SK-N-SH (cell line): ENCODE results near the gene LDHD. TPM values are rescaled to one million over a fixed set of nuclear protein-coding genes. Genes with fewer than 3 reads are reported as not detected.

Source experiments
- CTCF ChIA-PET: fragments of 300-600, 350-600 bp; formaldehyde crosslinking; extraction: SDS; loops from one replicate; lab custom pipeline; 2021; lab: Yijun Ruan, JAX
- POLR2A ChIA-PET: fragments of 350-600 bp; sonication (Branson Sonifier 250); formaldehyde crosslinking; extraction: SDS; loops from one replicate; lab custom pipeline; 2020; ENCODE audit warnings: antibody characterized with exemption, inconsistent platforms; lab: Yijun Ruan, JAX
- DNase-seq: peaks from one replicate; pipeline ENCODE4 v3.0.0; 2012
- H2AFZ ChIP-seq: fragments of 200-600 bp; sonication (generic); 2 replicates; pipeline ENCODE4 v1.8.1; 2016; ENCODE audit warnings: antibody characterized with exemption, mild to moderate bottlenecking, low read depth
- H3F3A ChIP-seq: fragments of 200-600 bp; sonication (generic); replicated peaks from 2 replicates; pipeline ENCODE3; 2016; ENCODE audit warnings: antibody characterized with exemption, mild to moderate bottlenecking; ENCODE audit not compliant: insufficient read depth
- H3K27ac ChIP-seq, 2 experiments: fragments of 200-500 bp in 1 of 2; fragments of 200-600 bp in 1 of 2; sonication (Bioruptor generic) in 1 of 2; sonication (generic), shearing (Covaris generic) in 1 of 2; 2 replicates each; pipeline versions ENCODE4 v1.5.1 to v1.6.1; 2014 to 2016; ENCODE audit warnings: low read depth in 2 of 2, inconsistent platforms in 1 of 2, low read length in 1 of 2, mild to moderate bottlenecking in 1 of 2, mixed read lengths in 1 of 2
- H3K27me3 ChIP-seq: fragments of 200-600 bp; sonication (generic), shearing (Covaris generic); 2 replicates; pipeline ENCODE4 v1.6.1; 2016; ENCODE audit warnings: mixed run types; ENCODE audit not compliant: insufficient read depth
- H3K36me3 ChIP-seq, 2 experiments: fragments of 200-500 bp in 1 of 2; fragments of 200-600 bp in 1 of 2; sonication (Bioruptor generic) in 1 of 2; sonication (generic) in 1 of 2; replicated peaks in 1 of 2; 2 replicates each; pipeline versions ENCODE3 to v1.5.1; 2014 to 2016; ENCODE audit warnings: low read length in 1 of 2, mild to moderate bottlenecking in 1 of 2; ENCODE audit not compliant: insufficient read depth in 2 of 2, control insufficient read depth in 1 of 2
- H3K4me1 ChIP-seq, 2 experiments: fragments of 200-500 bp in 1 of 2; fragments of 200-600 bp in 1 of 2; sonication (Bioruptor generic) in 1 of 2; sonication (generic), shearing (Covaris generic) in 1 of 2; 2 replicates each; pipeline versions ENCODE4 v1.5.1 to v1.6.1; 2014 to 2016; ENCODE audit warnings: low read depth in 1 of 2, low read length in 1 of 2, mixed run types in 1 of 2; ENCODE audit not compliant: insufficient read depth in 2 of 2, control insufficient read depth in 1 of 2
- H3K4me2 ChIP-seq: fragments of 200-600 bp; sonication (generic), shearing (Covaris generic); 2 replicates; pipeline ENCODE4 v1.6.1; 2017; ENCODE audit warnings: mixed run types
- H3K4me3 ChIP-seq, 2 experiments: fragments of 200-500 bp in 1 of 2; fragments of 200-600 bp in 1 of 2; sonication (Bioruptor generic) in 1 of 2; sonication (generic), shearing (Covaris generic) in 1 of 2; 2 replicates each; pipeline versions ENCODE4 v1.5.1 to v1.8.1; 2014 to 2016; ENCODE audit warnings: low read depth in 2 of 2, inconsistent platforms in 1 of 2, low read length in 1 of 2, mild to moderate bottlenecking in 1 of 2, mixed read lengths in 1 of 2, moderate library complexity in 1 of 2
- H3K79me2 ChIP-seq: fragments of 200-600 bp; sonication (generic); 2 replicates; pipeline ENCODE4 v1.8.1; 2017; ENCODE audit warnings: mild to moderate bottlenecking; ENCODE audit not compliant: insufficient read depth
- H3K9ac ChIP-seq: fragments of 200-600 bp; sonication (generic); 2 replicates; pipeline ENCODE4 v1.6.1; 2017; ENCODE audit warnings: mixed run types
- H3K9me2 ChIP-seq: fragments of 200-600 bp; sonication (generic); 2 replicates; pipeline ENCODE4 v1.6.1; 2017; ENCODE audit warnings: mixed run types
- H3K9me3 ChIP-seq: fragments of 200-600 bp; sonication (generic); 2 replicates; pipeline ENCODE4 v1.6.1; 2017; ENCODE audit warnings: mixed run types, mild to moderate bottlenecking, moderate library complexity
- H4K20me1 ChIP-seq: fragments of 200-600 bp; sonication (generic); 2 replicates; pipeline ENCODE4 v1.6.1; 2017; ENCODE audit warnings: mild to moderate bottlenecking, mixed run types; ENCODE audit not compliant: insufficient read depth
- EP300 ChIP-seq, 2 experiments: IDR thresholded peaks; 2 replicates each; pipeline versions ENCODE4 v1.4.0 to v1.6.1; 2012; ENCODE audit warnings: borderline replicate concordance in 1 of 2, low read depth in 1 of 2, low read length in 1 of 2
- EZH2phosphoT487 ChIP-seq: fragments of 200-600 bp; sonication (generic); IDR thresholded peaks from 2 replicates; pipeline ENCODE4 v1.6.1; 2017; ENCODE audit warnings: low read depth, mixed run types, mild to moderate bottlenecking, antibody characterized with exemption, moderate library complexity, borderline replicate concordance
- FOSL2 ChIP-seq: IDR thresholded peaks from 2 replicates; pipeline ENCODE4 v1.4.0; 2012; ENCODE audit warnings: low read depth, mild to moderate bottlenecking, moderate library complexity, borderline replicate concordance
- FOXJ3 ChIP-seq: sonication (generic); formaldehyde crosslinking; IDR thresholded peaks from 2 replicates; pipeline ENCODE4 v1.5.1; 2020; ENCODE audit warnings: mild to moderate bottlenecking, missing genetic modification reagents
- IRF3 ChIP-seq: fragments of 150-350 bp; IDR thresholded peaks from 2 replicates; pipeline ENCODE4 v1.6.1; 2016; ENCODE audit warnings: mild to moderate bottlenecking, low read depth, low read length
- MEF2A ChIP-seq: IDR thresholded peaks from 2 replicates; pipeline ENCODE4 v1.4.0; 2012; ENCODE audit warnings: low read depth, borderline replicate concordance
- NFIC ChIP-seq: IDR thresholded peaks from 2 replicates; pipeline ENCODE4 v1.4.0; 2012; ENCODE audit warnings: borderline replicate concordance
- NRF1 ChIP-seq: IDR thresholded peaks from 2 replicates; pipeline ENCODE4 v1.6.1; 2012; ENCODE audit warnings: low read depth, mild to moderate bottlenecking, low read length
- POLR2AphosphoS5 ChIP-seq: IDR thresholded peaks from 2 replicates; pipeline ENCODE4 v1.6.1; 2012; ENCODE audit warnings: low read depth, low read length
- TCF12 ChIP-seq: IDR thresholded peaks from 2 replicates; pipeline ENCODE4 v1.4.0; 2012
- ZBTB33 ChIP-seq: IDR thresholded peaks from 2 replicates; pipeline ENCODE4 v1.4.0; 2012; ENCODE audit warnings: low read depth, borderline replicate concordance
- WGBS: methylation state at CpG from one replicate; pipeline ENCODE4 v1.1.6; 2017; ENCODE audit warnings: low lambda C conversion rate; 5-methylcytosine and 5-hydroxymethylcytosine counted together
- polyA plus RNA-seq, 3 experiments: library from polyadenylated mRNA; depleted of rRNA; stranded (reverse); fragments of >200 nt; gene quantifications; 2 replicates each; pipeline ENCODE4 v1.2.3, GENCODE V29; 2012

LDHD gene
- polyA plus RNA-seq, 1 of the 3 experiments (the other 2 are of a cell fraction) = 0.53 TPM

- ChIA-PET POLR2A (interaction anchor here (2.3 kb wide), 1 partner anchor 114 kb away, joined by 12 read pairs; the partner anchor contains the start of gene ZNRF1), CTCF (interaction anchor here (0.6 to 8.5 kb wide), 35 partner anchors 7 to 404 kb away, joined by 3 to 182 read pairs (median 6); partner anchors contain the start of genes WDR59 and ZNRF1)
- Histone ChIP-seq H3K9ac (no peak overlapping the region), H2AFZ (no peak overlapping the region), H4K20me1 (no peaks in the 10 kb centered on the region), H3K4me1 (peaks cover 29 to 42% of the 10 kb centered on the region in 2 experiments; a peak in 3 of 4 replicates), H3K36me3 (no peaks in the 10 kb centered on the region), H3K9me2 (no peaks in the 10 kb centered on the region), H3K27me3 (no peaks in the 10 kb centered on the region), H3K79me2 (no peaks in the 10 kb centered on the region), H3K4me2 (no peak overlapping the region), H3K9me3 (no peaks in the 10 kb centered on the region), H3K27ac (no peak overlapping the region; a peak in 1 of 4 replicates), H3F3A (peaks cover 25% of the 10 kb centered on the region), H3K4me3 (no peak overlapping the region)
- TF ChIP-seq EP300 (IDR thresholded peaks at IDR 0.05; ENCODE audit: borderline replicate concordance in 1 of 2, low read depth in 1 of 2, low read length in 1 of 2) (no peak), FOXJ3 (CRISPR knock-in tag) (no peak), EZH2phosphoT487 (no peak), NRF1 (no peak), NFIC (no peak), TCF12 (no peak), ZBTB33 (no peak)
- WGBS = 89% methylated on average over 16 of the region's 26 CpGs
- no peak for DNase-seq
Observed at GRCh38 chr16:75111961-75112733, 4.4 kb downstream of the LDHD start.

GRCh38 chr16:75111514-75111940 lies 5.1 kb downstream of the LDHD start:
- no peak for DNase-seq
- 56% methylated on average over 6 of the region's 7 CpGs for WGBS
- TF ChIP-seq MEF2A (no peak), IRF3 (no peak), POLR2AphosphoS5 (0 out of 2 replicates have a peak, but pooled peaks have one; percentile 3), FOSL2 (no peak)
- no peaks in the 10 kb centered on the region for H3K36me3 ChIP-seq
- no peaks in the 10 kb centered on the region for H3K9me2 ChIP-seq
- H3K27me3 ChIP-seq = no peaks in the 10 kb centered on the region
- H3K79me2 ChIP-seq = no peaks in the 10 kb centered on the region
- H3K9ac ChIP-seq = no peak overlapping the region
- POLR2A ChIA-PET = interaction anchor here (0.5 to 2.3 kb wide), 3 partner anchors 94 to 332 kb away, joined by 3 to 12 read pairs (median 4); partner anchors contain the start of gene ZNRF1
- no peaks in the 10 kb centered on the region for H4K20me1 ChIP-seq
- 0 out of 4 replicates have a peak overlapping the region, but pooled peaks of 1 of the 2 experiments have one; percentile 18 for H3K4me3 ChIP-seq
- H3K4me2 ChIP-seq = no peak overlapping the region
- H3K9me3 ChIP-seq = no peaks in the 10 kb centered on the region
- peaks cover 25% of the 10 kb centered on the region for H3F3A ChIP-seq
- CTCF ChIA-PET = interaction anchor here (0.7 to 8.5 kb wide), 55 partner anchors 8 to 403 kb away, joined by 3 to 182 read pairs (median 5); partner anchors contain the start of genes WDR59, ZFP1 and ZNRF1
- peaks cover 30 to 47% of the 10 kb centered on the region in 2 experiments; a peak in 3 of 4 replicates for H3K4me1 ChIP-seq
- peak overlapping the region in 1 of 2 experiments; percentile 39; a peak in 1 of 4 replicates for H3K27ac ChIP-seq
- no peak overlapping the region for H2AFZ ChIP-seq
